ENCODE measurements around the gene NPIPA5. TPM values are rescaled to one million over a fixed set of nuclear protein-coding genes. Genes with fewer than 3 reads are reported as not detected.
"Not testable (repeated sequence)": the region's sequence is repeated elsewhere in the genome, so short reads cannot be mapped to it uniquely, and the experiment has no call there.

NPIPA5 gene
- 12.0 TPM for total RNA-seq
- long read RNA-seq, result 0 reads

GRCh38 chr16:15378194-15378593, at the start of gene NPIPA5:
TSS of gene NPIPA5 (minus strand) at chr16:15378294. CDS start at chr16:15378294, 0 bp downstream.
- H3K4me1 ChIP-seq; H3K27ac ChIP-seq; ATAC-seq; H3K4me3 ChIP-seq; H3K9me3 ChIP-seq; H3K36me3 ChIP-seq; DNase-seq; H3K27me3 ChIP-seq; intact Hi-C loops (cut with DNase I): not testable (repeated sequence)

GRCh38 chr16:15427648-15428239, 49.6 kb upstream of the NPIPA5 start:
- ATAC-seq, result peak; percentile 83
- Histone ChIP-seq H3K36me3 (no peaks in the 10 kb centered on the region), H3K27me3 (no peaks in the 10 kb centered on the region), H3K9me3 (no peaks in the 10 kb centered on the region), H3K4me1 (no peaks in the 10 kb centered on the region), H3K27ac (no peak overlapping the region), H3K4me3 (no peak overlapping the region)
- DNase-seq, result peak; percentile 66
- intact Hi-C loops (cut with DNase I), result no loop called here
- TF ChIP-seq CTCF (IDR thresholded peaks at IDR 0.05), result peak; percentile 68

- Histone ChIP-seq H3K4me3 (no peak overlapping the region), H3K27ac (no peak overlapping the region), H3K4me1 (no peaks in the 10 kb centered on the region), H3K36me3 (no peaks in the 10 kb centered on the region), H3K27me3 (no peaks in the 10 kb centered on the region), H3K9me3 (no peaks in the 10 kb centered on the region)
- ATAC-seq (no peak), DNase-seq (no peak)
- intact Hi-C loops (cut with DNase I), result no loop called here
- TF ChIP-seq CTCF (IDR thresholded peaks at IDR 0.05), result no peak
Measured at GRCh38 chr16:15426796-15427195, 48.7 kb upstream of the NPIPA5 start.

GRCh38 chr16:15425861-15426260, 47.8 kb upstream of the NPIPA5 start:
- H3K4me3 ChIP-seq, result no peak overlapping the region
- no peaks in the 10 kb centered on the region for H3K27me3 ChIP-seq
- no peaks in the 10 kb centered on the region for H3K4me1 ChIP-seq
- intact Hi-C loops (cut with DNase I), result no loop called here
- H3K9me3 ChIP-seq, result no peaks in the 10 kb centered on the region
- TF ChIP-seq CTCF (IDR thresholded peaks at IDR 0.05), result no peak
- DNase-seq (no peak), ATAC-seq (no peak)
- H3K27ac ChIP-seq, result no peak overlapping the region
- no peaks in the 10 kb centered on the region for H3K36me3 ChIP-seq

GRCh38 chr16:15422222-15422621, 44.1 kb upstream of the NPIPA5 start:
- H3K4me1 ChIP-seq, result no peaks in the 10 kb centered on the region
- H3K4me3 ChIP-seq, result no peak overlapping the region
- no peaks in the 10 kb centered on the region for H3K36me3 ChIP-seq
- ATAC-seq (no peak), DNase-seq (no peak)
- no peak for TF ChIP-seq CTCF (IDR thresholded peaks at IDR 0.05)
- intact Hi-C loops (cut with DNase I), result no loop called here
- no peaks in the 10 kb centered on the region for H3K27me3 ChIP-seq
- H3K9me3 ChIP-seq, result no peaks in the 10 kb centered on the region
- H3K27ac ChIP-seq, result no peak overlapping the region

GRCh38 chr16:15421696-15422095, 43.6 kb upstream of the NPIPA5 start:
- H3K36me3 ChIP-seq; ATAC-seq; H3K4me3 ChIP-seq; H3K4me1 ChIP-seq; H3K9me3 ChIP-seq; DNase-seq; intact Hi-C loops (cut with DNase I); H3K27ac ChIP-seq; H3K27me3 ChIP-seq: not testable (repeated sequence)

- Histone ChIP-seq H3K4me3 (no peak overlapping the region), H3K9me3 (no peaks in the 10 kb centered on the region), H3K4me1 (no peaks in the 10 kb centered on the region), H3K27me3 (no peaks in the 10 kb centered on the region), H3K36me3 (no peaks in the 10 kb centered on the region), H3K27ac (no peak overlapping the region)
- TF ChIP-seq CTCF (IDR thresholded peaks at IDR 0.05), result no peak
- ATAC-seq (no peak), DNase-seq (no peak)
- intact Hi-C loops (cut with DNase I), result no loop called here
Measured at GRCh38 chr16:15418206-15418605, 40.1 kb upstream of the NPIPA5 start.

Measured in upper lobe of right lung (tissue), 1 donor.